HepG2 (cell line): ENCODE data around the gene KRT14. TPM values are rescaled to one million over a fixed set of nuclear protein-coding genes. Genes with fewer than 3 reads are reported as not detected.
"Not testable (repeated sequence)": the region's sequence is repeated elsewhere in the genome, so short reads cannot be mapped to it uniquely, and the experiment has no call there.

Experiments used
- ATAC-seq: fragments of 200-7000 bp; cut with Tn5 transposase; 3 replicates; pipeline ENCODE4 v1.9.1; 2020; ENCODE audit warnings: mild to moderate bottlenecking, moderate library complexity
- BruUV-seq: library from RNA; stranded (reverse); fragments of 400-500 nt; replicated peaks from 2 replicates; lab custom pipeline; 2021; lab: Mats Ljungman, UMichigan
- CTCF ChIA-PET: fragments of 300-600 bp; formaldehyde crosslinking; extraction: SDS; loops from one replicate; lab custom pipeline; 2021; ENCODE audit warnings: low total read pairs, inconsistent platforms, low intra/inter-chr PET ratio; lab: Yijun Ruan, JAX
- POLR2A ChIA-PET: fragments of 350-600 bp; sonication (Branson Sonifier 250); formaldehyde crosslinking; loops from one replicate; lab custom pipeline; 2020; ENCODE audit warnings: antibody characterized with exemption, inconsistent platforms; lab: Yijun Ruan, JAX
- DNase-seq: peaks from one replicate; pipeline ENCODE4 v3.0.0-alpha.2; 2015; ENCODE audit warnings: low spot score
- FAIRE-seq: peaks from 3 replicates; lab custom pipeline; 2011; peaks lifted over from hg19 to GRCh38; lab: Jason Lieb, UNC
- H2AFZ ChIP-seq: one replicate; pipeline ENCODE4 v1.6.1; 2011; ENCODE audit warnings: low read length, inconsistent platforms
- H3K27ac ChIP-seq: fragments of 300-600 bp; 3 replicates; pipeline ENCODE4 v1.8.0; 2011; ENCODE audit warnings: mixed run types, mild to moderate bottlenecking, mixed read lengths, low read length, inconsistent platforms; ENCODE audit not compliant: insufficient read depth; ENCODE audit errors: extremely low read length
- H3K27me3 ChIP-seq, 2 experiments: fragments of 200-600 bp in 1 of 2; 2 replicates in 1 of 2; 3 replicates in 1 of 2; pipeline versions ENCODE4 v1.6.0 to v1.8.0; 2011; ENCODE audit warnings: low read length in 2 of 2, mild to moderate bottlenecking in 2 of 2, moderate library complexity in 2 of 2, inconsistent platforms in 1 of 2; ENCODE audit not compliant: insufficient read depth in 2 of 2, control insufficient read depth in 1 of 2
- H3K36me3 ChIP-seq, 2 experiments: fragments of 200-600 bp in 1 of 2; replicated peaks in 1 of 2; 2 replicates in 1 of 2; 3 replicates in 1 of 2; pipeline versions ENCODE4 v1.5.1 to v1.8.0; 2011; ENCODE audit warnings: low read length in 2 of 2, inconsistent platforms in 1 of 2; ENCODE audit not compliant: insufficient read depth in 2 of 2, control insufficient read depth in 1 of 2
- H3K4me1 ChIP-seq: 2 replicates; pipeline ENCODE4 v1.5.1; 2012; ENCODE audit warnings: low read length, inconsistent platforms; ENCODE audit not compliant: insufficient read depth
- H3K4me2 ChIP-seq: 2 replicates; pipeline ENCODE4 v1.6.0; 2011; ENCODE audit warnings: low read depth, low read length, inconsistent platforms
- H3K4me3 ChIP-seq, 3 experiments: fragments of 200-600 bp in 1 of 3; sonication (generic), shearing (Covaris generic) in 1 of 3; replicated peaks in 1 of 3; 2 replicates each; pipeline ENCODE4 v1.5.1; 2011 to 2016; ENCODE audit warnings: low read length in 3 of 3, inconsistent platforms in 2 of 3, low read depth in 2 of 3, mild to moderate bottlenecking in 2 of 3, control low read depth in 1 of 3, mixed read lengths in 1 of 3; ENCODE audit not compliant: insufficient read depth in 1 of 3
- H3K79me2 ChIP-seq: one replicate; pipeline ENCODE4 v1.6.1; 2011; ENCODE audit warnings: low read length, inconsistent platforms; ENCODE audit not compliant: insufficient read depth
- H3K9ac ChIP-seq: 2 replicates; pipeline ENCODE4 v1.6.0; 2011; ENCODE audit warnings: mild to moderate bottlenecking, low read depth, low read length, inconsistent platforms; ENCODE audit not compliant: insufficient read depth
- H3K9me3 ChIP-seq: 2 replicates; pipeline ENCODE4 v1.5.1; 2012; ENCODE audit warnings: mild to moderate bottlenecking, low read length
- H4K20me1 ChIP-seq: 2 replicates; pipeline ENCODE4 v1.6.0; 2011; ENCODE audit warnings: inconsistent platforms, mild to moderate bottlenecking, low read length, moderate library complexity; ENCODE audit not compliant: insufficient read depth
- ATF7-NPFF ChIP-seq: sonication (generic); formaldehyde crosslinking; IDR thresholded peaks from 2 replicates; pipeline ENCODE4 v1.8.1; 2023; ENCODE audit warnings: mild to moderate bottlenecking, low read depth, missing genetic modification reagents, moderate library complexity
- KDM4B ChIP-seq: sonication (generic); formaldehyde crosslinking; IDR thresholded peaks from 2 replicates; pipeline ENCODE4 v1.4.0; 2020; ENCODE audit warnings: missing genetic modification reagents
- NR3C1 ChIP-seq: sonication (generic); formaldehyde crosslinking; IDR thresholded peaks from 2 replicates; pipeline ENCODE4 v1.4.0; 2020; ENCODE audit warnings: missing genetic modification reagents
- SMARCC2 ChIP-seq: fragments of 450-650 bp; IDR thresholded peaks from 2 replicates; pipeline ENCODE4 v1.6.1; 2017; ENCODE audit warnings: antibody characterized with exemption, mild to moderate bottlenecking
- ZNF609 ChIP-seq: sonication (generic); formaldehyde crosslinking; IDR thresholded peaks from 2 replicates; pipeline ENCODE4 v1.4.0; 2020; ENCODE audit warnings: mild to moderate bottlenecking, missing genetic modification reagents, borderline replicate concordance
- WGBS: methylation state at CpG from one replicate; pipeline ENCODE4 v1.1.6; 2017; ENCODE audit warnings: low lambda C conversion rate; 5-methylcytosine and 5-hydroxymethylcytosine counted together
- in situ Hi-C: cut with HindIII; loops from 2 replicates; pipeline ENCODE4 v1.10.0; 2017; ENCODE audit warnings: low pct_unique_long_range_greater_than_20kb; ENCODE audit not compliant: extremely low pct_ligation_motif_present
- intact Hi-C: fragments of 100-400 bp; cut with micrococcal nuclease; formaldehyde crosslinking; loops from one replicate; pipeline ENCODE4 v1.10.0; 2022; ENCODE audit not compliant: unreplicated experiment
- polyA plus RNA-seq, 8 experiments: library from polyadenylated mRNA; depleted of rRNA in 3 of 8; stranded (reverse) in 7 of 8; unstranded in 1 of 8; fragments of >200 nt; fragmentation: Illumina TruSeq in 4 of 8; extraction: Trizol in 4 of 8; gene quantifications; 2 replicates each; pipeline versions ENCODE4 v1.2.1 to v1.2.3, GENCODE V29; 2011 to 2016; ENCODE audit warnings: low read depth in 4 of 8, missing spikeins in 1 of 8, mixed read lengths in 1 of 8; ENCODE audit not compliant: insufficient read depth in 1 of 8
- total RNA-seq, 5 experiments: library from RNA; depleted of rRNA; stranded (reverse); fragments of >200 nt; fragmentation: Illumina TruSeq; extraction: Trizol; gene quantifications; 2 replicates each; pipeline ENCODE4 v1.2.3, GENCODE V29; 2016; ENCODE audit warnings: low read depth in 1 of 5

KRT14 gene
- total and polyA plus RNA-seq, 2 of the 13 experiments (the other 11 are each of a cell fraction or from before 2014, with no cell fraction given) = 0.09 TPM; not detected in 1

GRCh38 chr17:41621916-41622315, 35.2 kb upstream of the KRT14 start:
- in situ Hi-C loops (no loop called here), intact Hi-C loops (no loop called here)
- H3K27me3 ChIP-seq = peaks cover 14 to 46% of the 10 kb centered on the region in 2 experiments; a peak in 4 of 5 replicates
- H3K4me3 ChIP-seq = no peak overlapping the region
- H3K27ac ChIP-seq = no peak overlapping the region
- no peak overlapping the region for H3K9ac ChIP-seq
- ChIA-PET POLR2A (no interaction called here), CTCF (no interaction called here)
- no peak for DNase-seq
- no peak for ATAC-seq
- no TSS peak for BruUV-seq
- no peak overlapping the region for H2AFZ ChIP-seq
- no peak for FAIRE-seq
- WGBS = 0% methylated on average over 2 of the region's 2 CpGs
- no peaks in the 10 kb centered on the region for H4K20me1 ChIP-seq
- H3K36me3 ChIP-seq = no peaks in the 10 kb centered on the region
- no peak overlapping the region for H3K4me2 ChIP-seq
- no peaks in the 10 kb centered on the region; the same call in 1 of the 2 replicates for H3K4me1 ChIP-seq
- H3K9me3 ChIP-seq = no peaks in the 10 kb centered on the region
- no peak for TF ChIP-seq KDM4B
- no peak for TF ChIP-seq ATF7-NPFF (CRISPR knock-in tag)
- TF ChIP-seq ZNF609 (CRISPR knock-in tag) = no peak
- no peak for TF ChIP-seq NR3C1 (CRISPR knock-in tag)
- TF ChIP-seq SMARCC2 = no peak
- TF ChIP-seq, all 625 proteins: peak for 0
- no peaks in the 10 kb centered on the region for H3K79me2 ChIP-seq

GRCh38 chr17:41621435-41621817, 34.7 kb upstream of the KRT14 start:
- H2AFZ ChIP-seq, FAIRE-seq, CTCF ChIA-PET, POLR2A ChIA-PET, H3K4me2 ChIP-seq, H3K9me3 ChIP-seq, H3K27ac ChIP-seq, BruUV-seq, in situ Hi-C loops, H3K4me3 ChIP-seq, H3K79me2 ChIP-seq, H3K4me1 ChIP-seq, DNase-seq, intact Hi-C loops, ATAC-seq, H3K36me3 ChIP-seq, H4K20me1 ChIP-seq, H3K9ac ChIP-seq: not testable (repeated sequence)
- peaks cover 14 to 46% of the 10 kb centered on the region in 2 experiments; a peak in 4 of 5 replicates for H3K27me3 ChIP-seq
- WGBS = 61% methylated on average over 10 of the region's 11 CpGs
